HepG2 (cell line): Measurements from ENCODE around the gene HCRTR2.

Experiments
- HNRNPL ChIP-seq: fragments of 200-400 bp; formaldehyde crosslinking; IDR thresholded peaks from 2 replicates; pipeline ENCODE4 v1.6.1; 2017; ENCODE audit warnings: mild to moderate bottlenecking, low read depth, low read length
- MXI1 ChIP-seq: IDR thresholded peaks from 3 replicates; pipeline ENCODE4 v1.6.1; 2012; ENCODE audit warnings: low read depth, low read length, inconsistent platforms, borderline replicate concordance
- NBN ChIP-seq: fragments of 450-650 bp; conservative IDR thresholded peaks from 2 replicates; pipeline ENCODE4 v1.6.1; 2017
- NR2C2 ChIP-seq: sonication (generic); formaldehyde crosslinking; IDR thresholded peaks from 2 replicates; pipeline ENCODE4 v1.4.0; 2020; ENCODE audit warnings: missing genetic modification reagents, mild to moderate bottlenecking, moderate library complexity, borderline replicate concordance
- NR3C1 ChIP-seq: sonication (generic); formaldehyde crosslinking; IDR thresholded peaks from 2 replicates; pipeline ENCODE4 v1.4.0; 2020; ENCODE audit warnings: missing genetic modification reagents
- POLR2A ChIP-seq, 2 experiments: IDR thresholded peaks; 2 replicates each; pipeline ENCODE4 v1.6.1; 2011; ENCODE audit warnings: low read depth in 2 of 2, low read length in 2 of 2, mild to moderate bottlenecking in 1 of 2, moderate library complexity in 1 of 2; ENCODE audit not compliant: insufficient read depth in 1 of 2
- RARA ChIP-seq: IDR thresholded peaks from 2 replicates; pipeline ENCODE4 v1.6.1; 2016; ENCODE audit warnings: missing genetic modification reagents, missing compliant biosample characterization
- RFXAP ChIP-seq: sonication (generic); formaldehyde crosslinking; IDR thresholded peaks from 2 replicates; pipeline ENCODE4 v1.4.0; 2020; ENCODE audit warnings: missing genetic modification reagents, borderline replicate concordance
- ZNF101 ChIP-seq: sonication (generic); formaldehyde crosslinking; IDR thresholded peaks from 2 replicates; pipeline ENCODE4 v1.4.0; 2020; ENCODE audit warnings: mild to moderate bottlenecking, low read depth, missing genetic modification reagents, borderline replicate concordance
- TF ChIP-seq, protein P1 (sequence below): sonication (generic); formaldehyde crosslinking; IDR thresholded peaks from 2 replicates; pipeline ENCODE4 v1.8.0; 2022; ENCODE audit warnings: mild to moderate bottlenecking, missing genetic modification reagents
- TF ChIP-seq, protein P2 (sequence below): sonication (generic); formaldehyde crosslinking; IDR thresholded peaks from 2 replicates; pipeline ENCODE4 v1.5.0; 2020; ENCODE audit warnings: missing genetic modification reagents
- TF ChIP-seq, protein P3 (sequence below): sonication (generic); formaldehyde crosslinking; IDR thresholded peaks from 2 replicates; pipeline ENCODE4 v1.5.0; 2020; ENCODE audit warnings: mild to moderate bottlenecking, missing genetic modification reagents

DNA sequence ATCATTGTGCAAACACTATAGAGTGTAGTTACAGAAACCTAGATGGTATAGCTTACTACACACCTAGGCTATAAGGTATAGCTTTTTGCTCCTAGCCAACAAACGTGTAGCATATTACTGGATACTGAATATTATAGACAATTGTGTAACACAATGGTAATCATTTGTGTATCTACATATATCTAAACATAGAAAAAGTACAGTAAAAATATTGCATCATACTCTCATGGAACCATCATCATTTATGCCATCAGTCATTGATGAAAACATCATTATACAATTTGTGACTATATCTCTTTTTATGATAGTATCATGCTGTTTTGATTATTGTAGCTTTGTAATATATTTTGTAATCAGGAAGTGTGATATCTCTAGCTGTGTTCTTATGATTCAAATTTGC is 21.0 kb upstream of the HCRTR2 start:
- TF ChIP-seq, protein P1, sequence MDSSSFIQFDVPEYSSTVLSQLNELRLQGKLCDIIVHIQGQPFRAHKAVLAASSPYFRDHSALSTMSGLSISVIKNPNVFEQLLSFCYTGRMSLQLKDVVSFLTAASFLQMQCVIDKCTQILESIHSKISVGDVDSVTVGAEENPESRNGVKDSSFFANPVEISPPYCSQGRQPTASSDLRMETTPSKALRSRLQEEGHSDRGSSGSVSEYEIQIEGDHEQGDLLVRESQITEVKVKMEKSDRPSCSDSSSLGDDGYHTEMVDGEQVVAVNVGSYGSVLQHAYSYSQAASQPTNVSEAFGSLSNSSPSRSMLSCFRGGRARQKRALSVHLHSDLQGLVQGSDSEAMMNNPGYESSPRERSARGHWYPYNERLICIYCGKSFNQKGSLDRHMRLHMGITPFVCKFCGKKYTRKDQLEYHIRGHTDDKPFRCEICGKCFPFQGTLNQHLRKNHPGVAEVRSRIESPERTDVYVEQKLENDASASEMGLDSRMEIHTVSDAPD (CRISPR knock-in tag): no peak
- no peak for TF ChIP-seq ZNF101 (CRISPR knock-in tag)
- TF ChIP-seq, protein P2, sequence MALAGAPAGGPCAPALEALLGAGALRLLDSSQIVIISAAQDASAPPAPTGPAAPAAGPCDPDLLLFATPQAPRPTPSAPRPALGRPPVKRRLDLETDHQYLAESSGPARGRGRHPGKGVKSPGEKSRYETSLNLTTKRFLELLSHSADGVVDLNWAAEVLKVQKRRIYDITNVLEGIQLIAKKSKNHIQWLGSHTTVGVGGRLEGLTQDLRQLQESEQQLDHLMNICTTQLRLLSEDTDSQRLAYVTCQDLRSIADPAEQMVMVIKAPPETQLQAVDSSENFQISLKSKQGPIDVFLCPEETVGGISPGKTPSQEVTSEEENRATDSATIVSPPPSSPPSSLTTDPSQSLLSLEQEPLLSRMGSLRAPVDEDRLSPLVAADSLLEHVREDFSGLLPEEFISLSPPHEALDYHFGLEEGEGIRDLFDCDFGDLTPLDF (CRISPR knock-in tag): no peak
- TF ChIP-seq NBN: no peak
- no peak for TF ChIP-seq HNRNPL
- TF ChIP-seq NR3C1 (CRISPR knock-in tag): no peak
- no peak for TF ChIP-seq POLR2A (IDR thresholded peaks at IDR 0.05; ENCODE audit: insufficient read depth in 1 of 2, low read depth in 2 of 2, low read length in 2 of 2)
- TF ChIP-seq NR2C2: no peak
- TF ChIP-seq, protein P3, sequence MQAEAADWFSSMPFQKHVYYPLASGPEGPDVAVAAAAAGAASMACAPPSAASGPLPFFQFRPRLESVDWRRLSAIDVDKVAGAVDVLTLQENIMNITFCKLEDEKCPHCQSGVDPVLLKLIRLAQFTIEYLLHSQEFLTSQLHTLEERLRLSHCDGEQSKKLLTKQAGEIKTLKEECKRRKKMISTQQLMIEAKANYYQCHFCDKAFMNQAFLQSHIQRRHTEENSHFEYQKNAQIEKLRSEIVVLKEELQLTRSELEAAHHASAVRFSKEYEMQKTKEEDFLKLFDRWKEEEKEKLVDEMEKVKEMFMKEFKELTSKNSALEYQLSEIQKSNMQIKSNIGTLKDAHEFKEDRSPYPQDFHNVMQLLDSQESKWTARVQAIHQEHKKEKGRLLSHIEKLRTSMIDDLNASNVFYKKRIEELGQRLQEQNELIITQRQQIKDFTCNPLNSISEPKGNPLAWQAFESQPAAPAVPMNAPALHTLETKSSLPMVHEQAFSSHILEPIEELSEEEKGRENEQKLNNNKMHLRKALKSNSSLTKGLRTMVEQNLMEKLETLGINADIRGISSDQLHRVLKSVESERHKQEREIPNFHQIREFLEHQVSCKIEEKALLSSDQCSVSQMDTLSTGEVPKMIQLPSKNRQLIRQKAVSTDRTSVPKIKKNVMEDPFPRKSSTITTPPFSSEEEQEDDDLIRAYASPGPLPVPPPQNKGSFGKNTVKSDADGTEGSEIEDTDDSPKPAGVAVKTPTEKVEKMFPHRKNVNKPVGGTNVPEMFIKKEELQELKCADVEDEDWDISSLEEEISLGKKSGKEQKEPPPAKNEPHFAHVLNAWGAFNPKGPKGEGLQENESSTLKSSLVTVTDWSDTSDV: no peak
- no peak for TF ChIP-seq RARA (CRISPR knock-in tag)
- no peak for TF ChIP-seq MXI1
- no peak for TF ChIP-seq RFXAP (CRISPR knock-in tag)
